RWPE2 (cell line): ENCODE data around the gene CTNNA1.

Experiments used
- ATAC-seq: fragments of 200-7000 bp; cut with Tn5 transposase; 3 replicates; pipeline ENCODE4 v1.9.1; 2021; ENCODE audit warnings: low read depth
- DNase-seq: peaks from one replicate; pipeline ENCODE4 v3.0.0-alpha.2; 2020; ENCODE audit warnings: low spot score
- H3K27ac ChIP-seq: fragments of 450-650 bp; 2 replicates; pipeline ENCODE4 v1.5.1; 2017; ENCODE audit warnings: mild to moderate bottlenecking; ENCODE audit not compliant: poor library complexity, severe bottlenecking
- H3K27me3 ChIP-seq: fragments of 250-450 bp; sonication (Bioruptor Pico); 2 replicates; pipeline ENCODE4 v1.5.1; 2021; ENCODE audit warnings: mild to moderate bottlenecking, moderate library complexity; ENCODE audit not compliant: insufficient read depth, poor library complexity, severe bottlenecking
- H3K36me3 ChIP-seq: fragments of 250-450 bp; sonication (Bioruptor Pico); 2 replicates; pipeline ENCODE4 v1.5.1; 2020; ENCODE audit warnings: low read depth, mild to moderate bottlenecking, moderate library complexity
- H3K4me1 ChIP-seq: fragments of 250-450 bp; sonication (Bioruptor Pico); 2 replicates; pipeline ENCODE4 v1.5.1; 2021; ENCODE audit warnings: mild to moderate bottlenecking, moderate library complexity; ENCODE audit not compliant: insufficient read depth, poor library complexity, severe bottlenecking
- H3K4me3 ChIP-seq: fragments of 250-450 bp; sonication (Bioruptor Pico); 2 replicates; pipeline ENCODE4 v1.5.1; 2021; ENCODE audit warnings: mild to moderate bottlenecking, moderate library complexity; ENCODE audit not compliant: severe bottlenecking
- H3K9me3 ChIP-seq: fragments of 250-450 bp; sonication (Bioruptor Pico); 2 replicates; pipeline ENCODE4 v1.5.1; 2021; ENCODE audit warnings: mild to moderate bottlenecking, moderate library complexity; ENCODE audit not compliant: severe bottlenecking
- CTCF ChIP-seq: fragments of 450-650 bp; IDR thresholded peaks from one replicate; pipeline ENCODE4 v1.5.1; 2017; ENCODE audit warnings: mild to moderate bottlenecking, moderate library complexity; ENCODE audit not compliant: poor library complexity, severe bottlenecking

CTNNA1 gene

GRCh38 chr5:138948471-138949222 is 195.4 kb downstream of the CTNNA1 start:
- peak; percentile 67 for DNase-seq
- no peak overlapping the region for H3K27ac ChIP-seq
- H3K4me3 ChIP-seq: no peak overlapping the region
- H3K36me3 ChIP-seq: 0 out of 2 replicates have a peak, but pooled peaks cover 5% of the 10 kb centered on the region
- H3K4me1 ChIP-seq: no peaks in the 10 kb centered on the region
- no peaks in the 10 kb centered on the region for H3K9me3 ChIP-seq
- TF ChIP-seq CTCF: no peak
- H3K27me3 ChIP-seq: no peaks in the 10 kb centered on the region
- ATAC-seq: no peak

DNA sequence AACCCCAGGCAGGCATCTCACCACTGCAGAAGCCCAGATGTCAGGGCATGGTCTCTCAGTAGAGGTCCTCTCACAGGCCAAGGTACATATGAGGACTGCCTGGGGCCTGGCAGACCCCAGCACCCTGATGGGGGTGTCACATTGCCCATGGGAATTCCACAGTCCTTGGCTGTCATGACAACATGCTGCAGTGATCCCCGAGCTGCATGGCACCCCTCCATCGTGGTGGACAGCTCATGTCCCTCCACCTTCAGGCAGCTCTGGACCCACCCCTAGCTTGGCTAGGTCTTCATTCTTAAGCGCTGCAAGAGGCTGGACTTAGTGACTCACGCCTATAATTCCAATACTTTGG is 196.0 kb downstream of the CTNNA1 start:
- Histone ChIP-seq H3K27ac (no peak overlapping the region), H3K27me3 (no peaks in the 10 kb centered on the region), H3K4me3 (no peak overlapping the region), H3K4me1 (no peaks in the 10 kb centered on the region), H3K9me3 (no peaks in the 10 kb centered on the region), H3K36me3 (0 out of 2 replicates have a peak, but pooled peaks cover 5% of the 10 kb centered on the region)
- TF ChIP-seq CTCF: no peak
- DNase-seq: peak; percentile 51
- no peak for ATAC-seq

DNA sequence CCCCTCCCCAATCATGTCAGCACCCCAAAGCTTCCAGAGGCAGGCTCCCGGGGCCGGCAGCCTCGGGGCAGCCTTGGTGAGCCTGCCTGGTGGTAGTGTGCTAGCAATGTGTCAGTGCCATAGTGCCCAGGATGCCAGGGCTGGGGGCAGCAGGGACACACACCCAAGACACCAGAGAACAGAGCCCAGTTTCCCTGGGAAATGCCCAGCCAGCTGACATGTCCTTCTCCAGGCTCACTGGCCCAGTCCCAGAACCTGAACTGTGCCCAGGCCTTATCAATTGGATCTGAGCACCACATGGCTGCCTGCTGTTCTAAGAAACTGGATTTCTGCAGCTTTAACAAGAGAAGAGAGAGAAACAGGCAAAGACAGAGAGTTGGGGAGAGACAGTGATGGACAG is 196.8 kb downstream of the CTNNA1 start:
- H3K27me3 ChIP-seq: no peaks in the 10 kb centered on the region

GRCh38 chr5:138950421-138951031 is 197.3 kb downstream of the CTNNA1 start:
- no peaks in the 10 kb centered on the region for H3K9me3 ChIP-seq
- H3K4me3 ChIP-seq: no peak overlapping the region
- H3K36me3 ChIP-seq: 0 out of 2 replicates have a peak, but pooled peaks cover 5% of the 10 kb centered on the region
- no peak overlapping the region for H3K27ac ChIP-seq
- TF ChIP-seq CTCF: no peak
- H3K27me3 ChIP-seq: no peaks in the 10 kb centered on the region
- ATAC-seq: no peak
- no peaks in the 10 kb centered on the region for H3K4me1 ChIP-seq
- peak; percentile 50 for DNase-seq

More for the DNA sequence above, 196.8 kb downstream of the CTNNA1 start:
- no peak for TF ChIP-seq CTCF
- Histone ChIP-seq H3K27ac (no peak overlapping the region), H3K9me3 (no peaks in the 10 kb centered on the region), H3K4me3 (no peak overlapping the region), H3K36me3 (0 out of 2 replicates have a peak, but pooled peaks cover 5% of the 10 kb centered on the region), H3K4me1 (no peaks in the 10 kb centered on the region)
- ATAC-seq (no peak; the same call in 2 of the 3 replicates), DNase-seq (peak; percentile 39)
